Measurements from ENCODE around the gene SF3B3.
"Not testable (repeated sequence)": the region's sequence is repeated elsewhere in the genome, so short reads cannot be mapped to it uniquely, and the experiment has no call there.

The SF3B3 gene

GRCh38 chr16:70592106-70592571 lies 68.5 kb downstream of the SF3B3 start:
- DNase-seq: no peak

GRCh38 chr16:70593544-70593943 lies 69.9 kb downstream of the SF3B3 start:
- DNase-seq: no peak

- no peak for DNase-seq
These were observed 71.0 kb downstream of the SF3B3 start for GRCh38 chr16:70594569-70594968.

- no peak for DNase-seq
These were observed 73.7 kb downstream of the SF3B3 start for GRCh38 chr16:70597135-70597835.

- DNase-seq: no peak
These were observed 75.4 kb downstream of the SF3B3 start for GRCh38 chr16:70598937-70599503.

GRCh38 chr16:70600730-70601129 lies 77.1 kb downstream of the SF3B3 start:
- DNase-seq: no peak

GRCh38 chr16:70601576-70602575 lies 78.3 kb downstream of the SF3B3 start:
- DNase-seq: no peak

GRCh38 chr16:70602831-70603230 lies 79.2 kb downstream of the SF3B3 start:
- no peak for DNase-seq

GRCh38 chr16:70604407-70605282 lies 81.0 kb downstream of the SF3B3 start:
- no peak for DNase-seq

GRCh38 chr16:70605283-70605657 lies 81.7 kb downstream of the SF3B3 start:
- no peak for DNase-seq

GRCh38 chr16:70608521-70608920 lies 84.9 kb downstream of the SF3B3 start:
- DNase-seq: no peak

- DNase-seq: no peak
These were observed 86.9 kb downstream of the SF3B3 start for GRCh38 chr16:70610273-70611223.

- DNase-seq: no peak
These were observed 87.6 kb downstream of the SF3B3 start for GRCh38 chr16:70611224-70611598.

GRCh38 chr16:70611785-70612303 lies 88.2 kb downstream of the SF3B3 start:
- no peak for DNase-seq

- DNase-seq: no peak
These were observed 89.3 kb downstream of the SF3B3 start for GRCh38 chr16:70612931-70613330.

- no peak for DNase-seq
These were observed 90.8 kb downstream of the SF3B3 start for GRCh38 chr16:70614208-70614951.

- no peak for DNase-seq
These were observed 92.3 kb downstream of the SF3B3 start for GRCh38 chr16:70615945-70616344.

- not testable (repeated sequence) for DNase-seq
These were observed 98.2 kb downstream of the SF3B3 start for GRCh38 chr16:70621864-70622263.
